GM23338 (cell line): ENCODE results near the gene DLL1. TPM values are rescaled to one million over a fixed set of nuclear protein-coding genes. Genes with fewer than 3 reads are reported as not detected.

Experiments used
- ATAC-seq: fragments of 200-7000 bp; cut with Tn5 transposase; 3 replicates; pipeline ENCODE4 v1.9.1; 2020
- DNase-seq: peaks from one replicate; pipeline ENCODE4 v3.0.0-alpha.2; 2015; ENCODE audit warnings: low spot score
- H2AFZ ChIP-seq: fragments of 200-600 bp; sonication (generic); 2 replicates; pipeline ENCODE4 v1.8.0; 2016; ENCODE audit warnings: antibody characterized with exemption, mild to moderate bottlenecking, moderate library complexity
- H3F3A ChIP-seq: fragments of 200-600 bp; sonication (generic); replicated peaks from 2 replicates; pipeline ENCODE4 v1.8.0; 2017; ENCODE audit warnings: antibody characterized with exemption, mixed run types, low read depth
- H3K27ac ChIP-seq: fragments of 200-600 bp; sonication (generic); 2 replicates; pipeline ENCODE4 v1.6.1; 2016; ENCODE audit warnings: low read depth
- H3K27me3 ChIP-seq: fragments of 200-600 bp; sonication (generic); 2 replicates; pipeline ENCODE4 v1.8.0; 2016; ENCODE audit warnings: mild to moderate bottlenecking, mixed run types, moderate library complexity; ENCODE audit not compliant: insufficient read depth
- H3K36me3 ChIP-seq: fragments of 200-600 bp; sonication (generic); 2 replicates; pipeline ENCODE4 v1.8.0; 2016; ENCODE audit warnings: mild to moderate bottlenecking; ENCODE audit not compliant: insufficient read depth
- H3K4me1 ChIP-seq: fragments of 200-600 bp; sonication (generic); 2 replicates; pipeline ENCODE4 v1.8.0; 2016; ENCODE audit warnings: mild to moderate bottlenecking, moderate library complexity; ENCODE audit not compliant: insufficient read depth
- H3K4me2 ChIP-seq: fragments of 200-600 bp; sonication (generic); 2 replicates; pipeline ENCODE4 v1.7.1; 2017; ENCODE audit warnings: mixed run types
- H3K4me3 ChIP-seq: fragments of 200-600 bp; sonication (generic); 2 replicates; pipeline ENCODE4 v1.6.1; 2016; ENCODE audit warnings: mixed run types
- H3K79me2 ChIP-seq: fragments of 200-600 bp; sonication (generic); replicated peaks from 2 replicates; pipeline ENCODE4 v1.8.0; 2017; ENCODE audit warnings: mild to moderate bottlenecking; ENCODE audit not compliant: insufficient read depth
- H3K9me2 ChIP-seq: fragments of 200-600 bp; sonication (generic); 2 replicates; pipeline ENCODE4 v1.8.0; 2017; ENCODE audit not compliant: insufficient read depth
- H4K20me1 ChIP-seq: fragments of 200-600 bp; sonication (generic); replicated peaks from 2 replicates; pipeline ENCODE4 v1.8.0; 2017; ENCODE audit warnings: mild to moderate bottlenecking; ENCODE audit not compliant: insufficient read depth
- H3K27ac Mint-ChIP-seq: 2 replicates; pipeline ENCODE4 v1.8.0; 2020; ENCODE audit warnings: inconsistent platforms, mild to moderate bottlenecking, moderate library complexity, mixed read lengths
- H3K27me3 Mint-ChIP-seq: 3 replicates; pipeline ENCODE4 v1.8.0; 2022; ENCODE audit warnings: low read depth, mild to moderate bottlenecking, moderate library complexity, mixed read lengths, inconsistent platforms; ENCODE audit not compliant: insufficient read depth, poor library complexity
- H3K36me3 Mint-ChIP-seq: 3 replicates; pipeline ENCODE4 v1.8.0; 2021; ENCODE audit warnings: low read depth, mild to moderate bottlenecking, inconsistent platforms, moderate library complexity, mixed read lengths
- H3K4me1 Mint-ChIP-seq: 3 replicates; pipeline ENCODE4 v1.8.0; 2020; ENCODE audit warnings: mild to moderate bottlenecking, inconsistent platforms, mixed read lengths
- H3K4me3 Mint-ChIP-seq: 3 replicates; pipeline ENCODE4 v1.8.0; 2021; ENCODE audit warnings: moderate library complexity, mild to moderate bottlenecking, inconsistent platforms, mixed read lengths
- H3K9me3 Mint-ChIP-seq: 3 replicates; pipeline ENCODE4 v1.8.0; 2020; ENCODE audit warnings: moderate library complexity, mild to moderate bottlenecking, inconsistent platforms, mixed read lengths
- CTCF ChIP-seq, 2 experiments: fragments of 200-600 bp in 1 of 2; sonication (generic) in 1 of 2; conservative IDR thresholded peaks; 2 replicates each; pipeline versions ENCODE4 v1.5.1 to v1.6.1; 2016 to 2017; ENCODE audit warnings: antibody characterized with exemption in 2 of 2, low read depth in 2 of 2, mild to moderate bottlenecking in 2 of 2, moderate library complexity in 1 of 2
- EZH2 ChIP-seq: fragments of 200-600 bp; sonication (generic); IDR thresholded peaks from one replicate; pipeline ENCODE4 v1.8.0; 2017; ENCODE audit warnings: antibody characterized with exemption, mild to moderate bottlenecking, low read depth; ENCODE audit not compliant: unreplicated experiment
- JUNB ChIP-seq: IDR thresholded peaks from one replicate; pipeline ENCODE4 v1.6.1; 2016; ENCODE audit warnings: antibody characterized with exemption; ENCODE audit not compliant: unreplicated experiment
- NANOG ChIP-seq: IDR thresholded peaks from 2 replicates; pipeline ENCODE4 v1.6.1; 2016; ENCODE audit warnings: antibody characterized with exemption, borderline replicate concordance
- POLR2AphosphoS5 ChIP-seq: IDR thresholded peaks from 2 replicates; pipeline ENCODE4 v1.6.1; 2016; ENCODE audit warnings: antibody characterized with exemption, low read depth
- STAT1 ChIP-seq: IDR thresholded peaks from one replicate; pipeline ENCODE4 v1.6.1; 2016; ENCODE audit warnings: antibody characterized with exemption; ENCODE audit not compliant: unreplicated experiment
- ZNF114 ChIP-seq: fragments of 250-450 bp; sonication (Bioruptor Pico); IDR thresholded peaks from 2 replicates; pipeline ENCODE4 v1.5.0; 2020; ENCODE audit warnings: mild to moderate bottlenecking, moderate library complexity
- ZNF331 ChIP-seq: fragments of 250-450 bp; sonication (Bioruptor Pico); IDR thresholded peaks from 2 replicates; pipeline ENCODE4 v1.5.0; 2020; ENCODE audit warnings: low read depth, mild to moderate bottlenecking, moderate library complexity
- polyA plus RNA-seq: library from polyadenylated mRNA; unstranded; fragments of >200 nt; fragmentation: Nextera tagmentation; extraction: Ambion mirVana; gene quantifications from 2 replicates; pipeline ENCODE4 v1.2.1, GENCODE V29; 2016
- total RNA-seq: library from RNA; depleted of rRNA; stranded (reverse); fragments of >200 nt; shearing (Covaris generic); gene quantifications from 2 replicates; pipeline ENCODE4 v1.2.3, GENCODE V29; 2014
- TF ChIP-seq, protein P1 (sequence below): fragments of 250-450 bp; sonication (Bioruptor Pico); IDR thresholded peaks from 2 replicates; pipeline ENCODE4 v1.5.0; 2020; ENCODE audit warnings: mild to moderate bottlenecking, moderate library complexity

DLL1 gene
- total and polyA plus RNA-seq, 2 experiments from 2014 or later, result 2.2 to 4.6 TPM

DNA sequence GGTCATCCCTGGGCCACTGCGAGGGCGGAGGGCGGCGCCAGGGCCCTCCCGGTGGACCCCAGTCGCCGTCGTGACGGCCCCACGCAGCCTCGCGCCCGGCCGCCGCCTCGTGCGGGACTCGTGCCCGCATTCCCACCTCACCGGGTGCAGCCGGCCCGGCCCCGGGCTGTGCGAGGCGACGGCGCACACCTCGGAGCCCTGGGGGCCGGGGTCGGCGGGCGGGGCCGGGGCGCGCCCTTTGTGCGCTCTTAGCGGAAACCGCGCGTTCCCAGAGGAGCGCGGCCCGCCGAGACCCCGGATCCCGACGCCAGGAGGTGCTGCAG is 5.5 kb upstream of the DLL1 start:
- Mint-ChIP-seq H3K4me3 (no peak overlapping the region; the same call in 2 of the 3 replicates), H3K9me3 (peaks cover 31% of the 10 kb centered on the region), H3K4me1 (peaks cover 49% of the 10 kb centered on the region), H3K27ac (no peak overlapping the region), H3K36me3 (peaks cover 29% of the 10 kb centered on the region), H3K27me3 (peaks cover 66% of the 10 kb centered on the region)
- Histone ChIP-seq H3K36me3 (peaks cover 13% of the 10 kb centered on the region; the same call in 1 of the 2 replicates), H3K79me2 (no peaks in the 10 kb centered on the region), H3K27ac (no peak overlapping the region), H3K27me3 (peaks cover 69% of the 10 kb centered on the region), H3K4me3 (peak overlapping the region; percentile 78), H3F3A (peaks cover 17% of the 10 kb centered on the region), H4K20me1 (no peaks in the 10 kb centered on the region), H2AFZ (no peak overlapping the region), H3K9me2 (no peaks in the 10 kb centered on the region), H3K4me1 (peaks cover 49% of the 10 kb centered on the region), H3K4me2 (peak overlapping the region; percentile 67)
- DNase-seq (peak; percentile 63), ATAC-seq (peak; percentile 28)
- TF ChIP-seq CTCF (conservative IDR thresholded peaks at IDR 0.05; ENCODE audit: low read depth in 2 of 2), result peak in 1 of 2 experiments; percentile 26; a peak in 2 of 4 replicates
- TF ChIP-seq EZH2, result no peak

DNA sequence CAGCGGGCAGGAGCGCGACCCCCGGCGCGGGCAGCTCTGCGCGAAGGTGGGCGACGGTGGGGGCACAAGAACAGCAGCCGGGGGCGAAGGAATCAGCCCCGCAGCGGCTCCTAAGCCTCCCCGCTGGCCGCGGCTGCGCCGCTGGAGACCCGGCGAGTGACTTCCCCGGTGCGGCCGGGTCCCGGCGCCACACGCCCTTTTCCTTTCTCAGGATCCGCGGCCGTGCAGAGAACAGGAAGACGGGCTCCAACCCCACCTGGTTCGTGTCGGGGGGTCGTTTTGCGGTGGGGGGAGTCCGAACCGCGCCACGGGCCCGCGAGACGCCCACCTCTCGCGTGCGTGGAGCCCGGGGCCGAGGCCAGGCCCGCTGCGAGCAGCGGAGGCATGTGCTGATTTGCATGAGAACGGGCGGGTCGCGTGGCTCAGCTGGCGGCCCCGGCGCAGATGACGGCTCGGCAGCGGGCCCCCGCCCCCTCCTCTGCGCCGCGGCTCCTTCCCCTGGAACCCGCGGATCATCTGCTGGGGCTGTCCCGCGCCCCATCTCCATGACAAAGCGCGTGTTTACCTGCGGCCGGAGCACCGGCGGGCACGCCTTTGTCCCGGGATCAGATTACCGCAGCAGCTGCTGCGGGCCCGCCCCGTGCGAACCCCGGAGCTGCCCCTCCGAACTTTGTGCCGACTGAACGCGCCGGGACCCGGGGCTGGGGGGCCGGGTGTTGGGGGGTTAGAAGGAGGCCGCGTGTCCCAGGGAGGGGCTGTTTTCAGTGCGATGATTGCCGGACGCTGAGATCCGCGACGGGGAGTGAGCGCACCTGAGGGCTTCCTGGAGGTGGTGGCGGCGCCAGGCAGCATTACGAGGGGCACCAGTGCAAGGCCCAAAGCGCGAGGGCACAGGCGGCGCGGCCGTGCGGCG is 4.9 kb upstream of the DLL1 start:
- H3K79me2 ChIP-seq, result no peaks in the 10 kb centered on the region
- no peaks in the 10 kb centered on the region for H4K20me1 ChIP-seq
- peak overlapping the region; percentile 69 for H2AFZ ChIP-seq
- H3K27ac ChIP-seq, result no peak overlapping the region
- peak overlapping the region; percentile 78 for H3K4me3 ChIP-seq
- H3K36me3 ChIP-seq, result peaks cover 11% of the 10 kb centered on the region; the same call in 1 of the 2 replicates
- no peak overlapping the region for H3K27ac Mint-ChIP-seq
- H3K9me2 ChIP-seq, result no peaks in the 10 kb centered on the region
- peaks cover 49% of the 10 kb centered on the region for H3K4me1 Mint-ChIP-seq
- peaks cover 25% of the 10 kb centered on the region for H3K9me3 Mint-ChIP-seq
- peaks cover 69% of the 10 kb centered on the region for H3K27me3 ChIP-seq
- H3K4me2 ChIP-seq, result peak overlapping the region; percentile 95
- H3K4me1 ChIP-seq, result peaks cover 49% of the 10 kb centered on the region
- H3K27me3 Mint-ChIP-seq, result peaks cover 62% of the 10 kb centered on the region
- ATAC-seq, result peak; percentile 59
- DNase-seq, result peak; percentile 95
- peaks cover 22% of the 10 kb centered on the region for H3K36me3 Mint-ChIP-seq
- peak overlapping the region; percentile 62; the same call in 2 of the 3 replicates for H3K4me3 Mint-ChIP-seq
- H3F3A ChIP-seq, result peaks cover 17% of the 10 kb centered on the region
- TF ChIP-seq STAT1, result no peak
- peak; percentile 56; the same call in 1 of the 2 replicates for TF ChIP-seq NANOG
- no peak for TF ChIP-seq ZNF114
- no peak for TF ChIP-seq EZH2
- TF ChIP-seq CTCF (conservative IDR thresholded peaks at IDR 0.05; ENCODE audit: low read depth in 2 of 2), result no peak
- TF ChIP-seq, protein P1, sequence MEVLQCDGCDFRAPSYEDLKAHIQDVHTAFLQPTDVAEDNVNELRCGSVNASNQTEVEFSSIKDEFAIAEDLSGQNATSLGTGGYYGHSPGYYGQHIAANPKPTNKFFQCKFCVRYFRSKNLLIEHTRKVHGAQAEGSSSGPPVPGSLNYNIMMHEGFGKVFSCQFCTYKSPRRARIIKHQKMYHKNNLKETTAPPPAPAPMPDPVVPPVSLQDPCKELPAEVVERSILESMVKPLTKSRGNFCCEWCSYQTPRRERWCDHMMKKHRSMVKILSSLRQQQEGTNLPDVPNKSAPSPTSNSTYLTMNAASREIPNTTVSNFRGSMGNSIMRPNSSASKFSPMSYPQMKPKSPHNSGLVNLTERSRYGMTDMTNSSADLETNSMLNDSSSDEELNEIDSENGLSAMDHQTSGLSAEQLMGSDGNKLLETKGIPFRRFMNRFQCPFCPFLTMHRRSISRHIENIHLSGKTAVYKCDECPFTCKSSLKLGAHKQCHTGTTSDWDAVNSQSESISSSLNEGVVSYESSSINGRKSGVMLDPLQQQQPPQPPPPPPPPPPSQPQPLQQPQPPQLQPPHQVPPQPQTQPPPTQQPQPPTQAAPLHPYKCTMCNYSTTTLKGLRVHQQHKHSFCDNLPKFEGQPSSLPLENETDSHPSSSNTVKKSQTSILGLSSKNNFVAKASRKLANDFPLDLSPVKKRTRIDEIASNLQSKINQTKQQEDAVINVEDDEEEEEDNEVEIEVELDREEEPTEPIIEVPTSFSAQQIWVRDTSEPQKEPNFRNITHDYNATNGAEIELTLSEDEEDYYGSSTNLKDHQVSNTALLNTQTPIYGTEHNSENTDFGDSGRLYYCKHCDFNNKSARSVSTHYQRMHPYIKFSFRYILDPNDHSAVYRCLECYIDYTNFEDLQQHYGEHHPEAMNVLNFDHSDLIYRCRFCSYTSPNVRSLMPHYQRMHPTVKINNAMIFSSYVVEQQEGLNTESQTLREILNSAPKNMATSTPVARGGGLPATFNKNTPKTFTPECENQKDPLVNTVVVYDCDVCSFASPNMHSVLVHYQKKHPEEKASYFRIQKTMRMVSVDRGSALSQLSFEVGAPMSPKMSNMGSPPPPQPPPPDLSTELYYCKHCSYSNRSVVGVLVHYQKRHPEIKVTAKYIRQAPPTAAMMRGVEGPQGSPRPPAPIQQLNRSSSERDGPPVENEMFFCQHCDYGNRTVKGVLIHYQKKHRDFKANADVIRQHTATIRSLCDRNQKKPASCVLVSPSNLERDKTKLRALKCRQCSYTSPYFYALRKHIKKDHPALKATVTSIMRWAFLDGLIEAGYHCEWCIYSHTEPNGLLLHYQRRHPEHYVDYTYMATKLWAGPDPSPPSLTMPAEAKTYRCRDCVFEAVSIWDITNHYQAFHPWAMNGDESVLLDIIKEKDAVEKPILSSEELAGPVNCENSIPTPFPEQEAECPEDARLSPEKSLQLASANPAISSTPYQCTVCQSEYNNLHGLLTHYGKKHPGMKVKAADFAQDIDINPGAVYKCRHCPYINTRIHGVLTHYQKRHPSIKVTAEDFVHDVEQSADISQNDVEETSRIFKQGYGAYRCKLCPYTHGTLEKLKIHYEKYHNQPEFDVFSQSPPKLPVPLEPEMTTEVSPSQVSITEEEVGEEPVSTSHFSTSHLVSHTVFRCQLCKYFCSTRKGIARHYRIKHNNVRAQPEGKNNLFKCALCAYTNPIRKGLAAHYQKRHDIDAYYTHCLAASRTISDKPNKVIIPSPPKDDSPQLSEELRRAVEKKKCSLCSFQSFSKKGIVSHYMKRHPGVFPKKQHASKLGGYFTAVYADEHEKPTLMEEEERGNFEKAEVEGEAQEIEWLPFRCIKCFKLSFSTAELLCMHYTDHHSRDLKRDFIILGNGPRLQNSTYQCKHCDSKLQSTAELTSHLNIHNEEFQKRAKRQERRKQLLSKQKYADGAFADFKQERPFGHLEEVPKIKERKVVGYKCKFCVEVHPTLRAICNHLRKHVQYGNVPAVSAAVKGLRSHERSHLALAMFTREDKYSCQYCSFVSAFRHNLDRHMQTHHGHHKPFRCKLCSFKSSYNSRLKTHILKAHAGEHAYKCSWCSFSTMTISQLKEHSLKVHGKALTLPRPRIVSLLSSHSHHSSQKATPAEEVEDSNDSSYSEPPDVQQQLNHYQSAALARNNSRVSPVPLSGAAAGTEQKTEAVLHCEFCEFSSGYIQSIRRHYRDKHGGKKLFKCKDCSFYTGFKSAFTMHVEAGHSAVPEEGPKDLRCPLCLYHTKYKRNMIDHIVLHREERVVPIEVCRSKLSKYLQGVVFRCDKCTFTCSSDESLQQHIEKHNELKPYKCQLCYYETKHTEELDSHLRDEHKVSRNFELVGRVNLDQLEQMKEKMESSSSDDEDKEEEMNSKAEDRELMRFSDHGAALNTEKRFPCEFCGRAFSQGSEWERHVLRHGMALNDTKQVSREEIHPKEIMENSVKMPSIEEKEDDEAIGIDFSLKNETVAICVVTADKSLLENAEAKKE (CRISPR knock-in tag), result no peak
- no peak for TF ChIP-seq JUNB
- TF ChIP-seq POLR2AphosphoS5, result no peak
- TF ChIP-seq ZNF331 (CRISPR knock-in tag), result no peak
